WI38 (cell line): Measurements from ENCODE around the gene CHKB.

Experiments used
- H3K4me3 ChIP-seq: 2 replicates; pipeline ENCODE4 v1.5.1; 2011; ENCODE audit warnings: low read depth, mild to moderate bottlenecking, control low read depth, low read length
- CTCF ChIP-seq: IDR thresholded peaks from 2 replicates; pipeline ENCODE4 v1.5.1; 2012; ENCODE audit warnings: low read depth, mild to moderate bottlenecking, control low read depth, low read length

Gene CHKB

DNA sequence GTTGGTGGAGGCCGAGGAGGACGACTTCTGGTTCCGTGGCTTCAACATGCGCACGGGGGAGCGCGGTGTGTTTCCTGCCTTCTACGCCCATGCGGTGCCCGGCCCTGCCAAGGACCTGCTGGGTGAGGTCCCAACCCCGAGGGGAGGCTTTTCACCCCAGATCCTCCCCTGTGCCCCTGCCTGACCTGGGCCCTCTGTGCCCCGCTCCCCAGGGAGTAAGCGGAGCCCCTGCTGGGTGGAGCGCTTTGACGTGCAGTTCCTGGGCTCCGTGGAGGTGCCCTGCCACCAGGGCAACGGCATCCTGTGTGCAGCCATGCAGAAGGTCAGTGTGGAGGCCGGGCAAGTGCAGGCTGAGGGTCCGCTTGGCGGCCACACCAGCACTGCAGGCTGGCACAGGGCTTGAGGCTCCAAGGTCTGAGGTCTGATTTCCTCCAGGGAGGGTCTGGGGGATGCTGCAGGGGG lies 23.0 kb upstream of the CHKB start:
- no peak overlapping the region for H3K4me3 ChIP-seq
- TF ChIP-seq CTCF = no peak

GRCh38 chr22:50605002-50605612 lies 22.5 kb upstream of the CHKB start:
- TF ChIP-seq CTCF = no peak

GRCh38 chr22:50604256-50605001 lies 21.8 kb upstream of the CHKB start:
- H3K4me3 ChIP-seq = no peak overlapping the region

More at GRCh38 chr22:50605002-50605612, 22.5 kb upstream of the CHKB start:
- H3K4me3 ChIP-seq = no peak overlapping the region

DNA sequence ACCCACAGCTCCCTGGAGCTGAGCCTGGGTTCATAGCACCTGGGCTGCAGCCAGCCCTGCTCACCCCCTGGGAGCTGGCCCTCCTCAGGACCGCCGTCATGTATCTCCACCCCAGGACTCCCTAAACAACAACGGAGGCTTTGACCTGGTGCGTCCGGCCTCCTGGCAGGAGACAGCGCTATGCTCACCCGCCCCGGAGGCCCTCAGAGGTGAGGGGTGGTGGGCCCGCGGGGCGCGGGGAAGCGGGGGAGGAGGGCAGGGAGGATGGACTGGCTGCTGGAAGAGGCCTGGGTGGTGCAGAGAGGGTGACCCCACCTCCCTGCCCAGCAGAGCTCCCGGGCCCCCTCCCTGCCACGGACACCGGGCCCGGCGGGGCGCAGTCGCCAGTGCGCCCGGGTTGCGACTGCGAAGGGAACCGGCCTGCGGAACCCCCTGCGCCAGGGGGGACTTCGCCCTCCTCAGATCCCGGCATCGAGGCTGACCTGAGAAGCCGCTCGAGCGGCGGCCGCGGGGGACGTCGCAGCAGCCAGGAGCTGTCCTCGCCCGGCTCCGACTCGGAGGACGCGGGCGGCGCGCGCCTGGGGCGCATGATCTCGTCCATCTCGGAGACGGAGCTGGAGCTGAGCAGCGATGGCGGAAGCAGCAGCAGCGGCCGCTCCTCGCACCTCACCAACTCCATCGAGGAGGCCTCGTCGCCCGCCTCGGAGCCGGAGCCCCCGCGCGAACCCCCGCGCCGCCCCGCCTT lies 21.0 kb upstream of the CHKB start:
- H3K4me3 ChIP-seq = no peak overlapping the region
- no peak for TF ChIP-seq CTCF

More at GRCh38 chr22:50604256-50605001, 21.8 kb upstream of the CHKB start:
- no peak for TF ChIP-seq CTCF

- no peak overlapping the region for H3K4me3 ChIP-seq
- no peak for TF ChIP-seq CTCF
Measured at GRCh38 chr22:50602338-50602700, 19.7 kb upstream of the CHKB start.

DNA sequence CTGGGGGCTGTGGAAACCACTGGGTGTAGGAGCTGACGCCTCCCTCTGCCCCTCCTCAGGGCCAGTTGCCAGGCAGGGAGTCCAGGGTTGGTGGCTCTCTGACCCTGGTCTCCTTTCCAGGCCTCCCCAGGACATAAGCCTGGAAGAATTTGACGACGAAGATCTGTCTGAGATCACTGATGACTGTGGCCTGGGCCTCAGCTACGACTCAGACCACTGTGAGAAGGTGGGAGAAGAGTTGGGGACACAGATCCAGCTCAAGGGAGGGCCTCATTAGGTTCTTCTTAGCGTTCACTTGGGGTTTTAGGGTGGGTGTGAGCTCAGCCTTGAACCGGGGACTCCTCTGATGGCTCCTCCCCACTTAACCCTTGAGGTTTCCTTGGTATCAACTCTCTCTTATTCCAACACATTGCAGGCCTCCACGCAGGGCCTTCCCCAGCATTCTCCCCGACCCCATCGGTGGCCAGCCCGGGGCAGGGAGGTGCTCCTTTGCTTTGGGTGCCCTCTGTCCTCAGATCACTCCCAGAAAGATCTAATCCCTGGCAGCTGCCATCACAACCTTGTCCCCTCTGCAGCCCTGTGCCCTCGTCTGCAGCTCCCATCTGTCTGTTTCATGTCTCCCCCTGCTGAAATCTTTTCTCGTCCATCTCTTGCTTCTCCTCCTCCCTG lies 19.2 kb upstream of the CHKB start:
- no peak overlapping the region for H3K4me3 ChIP-seq
- no peak for TF ChIP-seq CTCF
